K562 (cell line): ENCODE data around the gene BMP15. TPM values are rescaled to one million over a fixed set of nuclear protein-coding genes. Genes with fewer than 3 reads are reported as not detected.

Source experiments
- ATAC-seq: fragments of 200-7000 bp; cut with Tn5 transposase; 3 replicates; pipeline ENCODE4 v1.9.1; 2020; ENCODE audit warnings: moderate library complexity
- BruUV-seq: library from RNA; stranded (reverse); fragments of 400-500 nt; replicated peaks from 2 replicates; lab custom pipeline; 2021; lab: Mats Ljungman, UMichigan
- CTCF ChIA-PET: fragments of 300-600 bp; formaldehyde crosslinking; extraction: SDS; loops from one replicate; lab custom pipeline; 2021; ENCODE audit warnings: low intra/inter-chr PET ratio; lab: Yijun Ruan, JAX
- POLR2A ChIA-PET: fragments of 300-600, 350-650 bp; sonication (Branson Sonifier 250); formaldehyde crosslinking; extraction: SDS; loops from one replicate; lab custom pipeline; 2021; ENCODE audit warnings: antibody characterized with exemption, inconsistent platforms; lab: Yijun Ruan, JAX
- DNase-seq, 4 experiments: peaks; one replicate each; pipeline versions ENCODE4 v3.0.0 to v3.0.0-alpha.2; 2011 to 2018; ENCODE audit warnings: low spot score in 3 of 4, mixed read lengths in 3 of 4; ENCODE audit errors: extremely low read depth in 1 of 4
- FAIRE-seq: peaks from 2 replicates; lab custom pipeline; 2011; peaks lifted over from hg19 to GRCh38; lab: Jason Lieb, UNC
- H2AFZ ChIP-seq: 2 replicates; pipeline ENCODE4 v1.6.0; 2011; ENCODE audit warnings: low read depth, low read length, control low read depth, inconsistent platforms
- H3K27ac ChIP-seq: fragments of 200-600 bp; 3 replicates; pipeline ENCODE4 v1.8.0; 2011; ENCODE audit warnings: low read depth, mild to moderate bottlenecking, control low read depth, inconsistent platforms, low read length, moderate library complexity, mixed read lengths; ENCODE audit errors: extremely low read depth
- H3K27me3 ChIP-seq, 2 experiments: fragments of 300-600 bp in 1 of 2; 2 replicates in 1 of 2; 3 replicates in 1 of 2; pipeline versions ENCODE4 v1.6.0 to v1.8.0; 2011; ENCODE audit warnings: inconsistent platforms in 2 of 2, low read length in 2 of 2, mild to moderate bottlenecking in 1 of 2, mixed read lengths in 1 of 2, moderate library complexity in 1 of 2; ENCODE audit not compliant: control insufficient read depth in 2 of 2, insufficient read depth in 2 of 2
- H3K36me3 ChIP-seq: fragments of 300-600 bp; 3 replicates; pipeline ENCODE4 v1.8.0; 2011; ENCODE audit warnings: mild to moderate bottlenecking, low read length, inconsistent platforms; ENCODE audit not compliant: control insufficient read depth, insufficient read depth
- H3K4me1 ChIP-seq, 2 experiments: fragments of 200-600 bp in 1 of 2; replicated peaks in 1 of 2; 2 replicates in 1 of 2; 3 replicates in 1 of 2; pipeline versions ENCODE4 v1.5.1 to v1.8.0; 2011; ENCODE audit warnings: inconsistent platforms in 2 of 2, low read length in 2 of 2, mild to moderate bottlenecking in 1 of 2, mixed read lengths in 1 of 2, moderate library complexity in 1 of 2; ENCODE audit not compliant: control insufficient read depth in 2 of 2, insufficient read depth in 2 of 2
- H3K4me2 ChIP-seq: 2 replicates; pipeline ENCODE4 v1.6.1; 2011; ENCODE audit warnings: low read length, control low read depth, inconsistent platforms, mixed read lengths; ENCODE audit not compliant: insufficient read depth
- H3K4me3 ChIP-seq: fragments of 200-600 bp; sonication (generic), shearing (Covaris generic); 2 replicates; pipeline ENCODE4 v1.5.1; 2016; ENCODE audit warnings: control low read depth, inconsistent platforms
- H3K79me2 ChIP-seq: fragments of 200-600 bp; 3 replicates; pipeline ENCODE4 v1.8.0; 2011; ENCODE audit warnings: low read length, inconsistent platforms; ENCODE audit not compliant: control insufficient read depth, insufficient read depth
- H3K9ac ChIP-seq, 2 experiments: 2 replicates each; pipeline versions ENCODE4 v1.6.0 to v1.6.1; 2011; ENCODE audit warnings: low read depth in 2 of 2, low read length in 2 of 2, control low read depth in 1 of 2, inconsistent platforms in 1 of 2, mild to moderate bottlenecking in 1 of 2, mixed read lengths in 1 of 2; ENCODE audit not compliant: insufficient read depth in 1 of 2
- H3K9me1 ChIP-seq: one replicate; pipeline ENCODE4 v1.6.0; 2011; ENCODE audit warnings: inconsistent platforms, mild to moderate bottlenecking, low read length, moderate library complexity; ENCODE audit not compliant: control insufficient read depth, insufficient read depth
- H3K9me3 ChIP-seq: replicated peaks from 2 replicates; pipeline ENCODE4 v1.5.1; 2011; ENCODE audit warnings: low read depth, low read length, inconsistent platforms; ENCODE audit not compliant: control insufficient read depth, insufficient read depth
- H4K20me1 ChIP-seq: replicated peaks from 2 replicates; pipeline ENCODE4 v1.6.1; 2011; ENCODE audit warnings: low read length, inconsistent platforms, mixed read lengths; ENCODE audit not compliant: control insufficient read depth, insufficient read depth
- HNRNPH1 ChIP-seq: fragments of 200-400 bp; formaldehyde crosslinking; optimal IDR thresholded peaks from 2 replicates; pipeline ENCODE3; 2017; ENCODE audit warnings: low read depth, mild to moderate bottlenecking, low read length, moderate library complexity
- PYGO2 ChIP-seq: fragments of 450-650 bp; IDR thresholded peaks from 2 replicates; pipeline ENCODE4 v1.6.1; 2016; ENCODE audit warnings: mild to moderate bottlenecking, missing genetic modification characterization, moderate library complexity, missing compliant biosample characterization
- SIN3B ChIP-seq: fragments of 450-650 bp; IDR thresholded peaks from 2 replicates; pipeline ENCODE4 v1.6.1; 2017; ENCODE audit warnings: low read depth, mild to moderate bottlenecking, moderate library complexity
- SOX6 ChIP-seq: fragments of 450-650 bp; IDR thresholded peaks from 2 replicates; pipeline ENCODE4 v1.6.1; 2014; ENCODE audit warnings: mild to moderate bottlenecking
- ZFPM2 ChIP-seq: fragments of 250-450 bp; sonication (Bioruptor Pico); IDR thresholded peaks from 2 replicates; pipeline ENCODE4 v1.5.1; 2022; ENCODE audit warnings: mild to moderate bottlenecking
- ZNF384 ChIP-seq: IDR thresholded peaks from 2 replicates; pipeline ENCODE4 v1.6.1; 2012; ENCODE audit warnings: low read depth, low read length, improper control_type of control experiment
- ZNF717 ChIP-seq: fragments of 250-450 bp; sonication (Bioruptor Pico); IDR thresholded peaks from 2 replicates; pipeline ENCODE4 v1.5.0; 2021
- WGBS: fragments of 100-300 bp; shearing (Covaris generic); methylation state at CpG from one replicate; pipeline ENCODE4 v1.1.6; 2016; ENCODE audit warnings: low coverage, mixed read lengths; ENCODE audit not compliant: insufficient coverage; ENCODE audit errors: missing lambda C conversion rate; 5-methylcytosine and 5-hydroxymethylcytosine counted together
- in situ Hi-C: fragments of 300-500 bp; cut with MboI; formaldehyde crosslinking; loops from 4 replicates; pipeline ENCODE4 v1.15.0; 2018; ENCODE audit warnings: inconsistent platforms, mixed read lengths
- intact Hi-C: fragments of 100-400 bp; cut with micrococcal nuclease; formaldehyde crosslinking; loops from 2 replicates; pipeline ENCODE4 v1.14.2; 2022
- polyA plus RNA-seq, 8 experiments: library from polyadenylated mRNA; depleted of rRNA in 4 of 8; stranded (reverse) in 5 of 8; unstranded in 3 of 8; fragments of >200 nt; fragmentation: Nextera tagmentation in 2 of 8; fragmentation: Illumina TruSeq in 1 of 8; extraction: Ambion mirVana in 2 of 8; extraction: Trizol in 1 of 8; gene quantifications; 2 replicates each; pipeline versions ENCODE4 v1.2.1 to v1.2.3, GENCODE V29; 2011 to 2014; ENCODE audit warnings: inconsistent platforms in 1 of 8, missing spikeins in 1 of 8
- total RNA-seq, 7 experiments: library from RNA; depleted of rRNA in 6 of 7; stranded (reverse); fragments of >200 nt in 6 of 7; fragmentation: Illumina TruSeq in 2 of 7; extraction: Trizol in 2 of 7; gene quantifications; 2 replicates each; pipeline versions ENCODE4 v1.2.1 to v1.2.3, GENCODE V29; 2011 to 2021; ENCODE audit warnings: low replicate concordance in 1 of 7
- TF ChIP-seq, protein P1 (sequence below): fragments of 150-350 bp; conservative IDR thresholded peaks from 2 replicates; pipeline ENCODE4 v1.6.1; 2014; ENCODE audit warnings: low read length
- TF ChIP-seq, protein P2 (sequence below): fragments of 200-400 bp; formaldehyde crosslinking; IDR thresholded peaks from 2 replicates; pipeline ENCODE4 v1.6.1; 2017; ENCODE audit warnings: mild to moderate bottlenecking, low read depth, low read length, moderate library complexity
- TF ChIP-seq, protein P3 (sequence below): fragments of 450-650 bp; formaldehyde crosslinking; IDR thresholded peaks from 2 replicates; pipeline ENCODE4 v1.4.0; 2022; ENCODE audit warnings: missing genetic modification characterization

The BMP15 gene
- total and polyA plus RNA-seq, 9 of the 15 experiments (the other 6 are each of a cell fraction or from before 2014, with no cell fraction given) = not detected

DNA sequence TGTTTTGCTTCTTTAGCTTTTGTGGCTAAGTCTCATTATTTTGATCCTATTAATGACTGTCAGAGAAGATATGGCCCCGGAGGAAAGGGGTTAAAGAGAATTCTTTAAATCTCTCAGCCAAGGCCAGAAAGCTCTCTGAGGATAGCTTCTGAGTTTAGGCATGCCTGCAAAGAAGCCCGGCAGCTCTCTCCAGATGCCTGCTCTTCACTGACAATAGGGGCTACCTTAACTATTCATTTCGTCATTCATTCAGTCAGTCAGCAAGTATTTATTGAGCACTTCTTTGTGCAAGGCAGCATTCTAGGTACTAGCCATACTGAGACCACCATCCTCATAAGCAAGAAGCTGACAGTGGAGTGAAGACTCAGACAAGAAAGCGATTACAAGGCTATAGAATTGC, 34.0 kb upstream of the BMP15 start:
- Histone ChIP-seq H3K4me1 (no peaks in the 10 kb centered on the region), H2AFZ (no peak overlapping the region), H4K20me1 (no peaks in the 10 kb centered on the region), H3K9me1 (no peaks in the 10 kb centered on the region)
- no TSS peak for BruUV-seq
- POLR2A ChIA-PET = no interaction called here
- 2% methylated on average over 4 of the region's 4 CpGs for WGBS
- TF ChIP-seq, protein P1, sequence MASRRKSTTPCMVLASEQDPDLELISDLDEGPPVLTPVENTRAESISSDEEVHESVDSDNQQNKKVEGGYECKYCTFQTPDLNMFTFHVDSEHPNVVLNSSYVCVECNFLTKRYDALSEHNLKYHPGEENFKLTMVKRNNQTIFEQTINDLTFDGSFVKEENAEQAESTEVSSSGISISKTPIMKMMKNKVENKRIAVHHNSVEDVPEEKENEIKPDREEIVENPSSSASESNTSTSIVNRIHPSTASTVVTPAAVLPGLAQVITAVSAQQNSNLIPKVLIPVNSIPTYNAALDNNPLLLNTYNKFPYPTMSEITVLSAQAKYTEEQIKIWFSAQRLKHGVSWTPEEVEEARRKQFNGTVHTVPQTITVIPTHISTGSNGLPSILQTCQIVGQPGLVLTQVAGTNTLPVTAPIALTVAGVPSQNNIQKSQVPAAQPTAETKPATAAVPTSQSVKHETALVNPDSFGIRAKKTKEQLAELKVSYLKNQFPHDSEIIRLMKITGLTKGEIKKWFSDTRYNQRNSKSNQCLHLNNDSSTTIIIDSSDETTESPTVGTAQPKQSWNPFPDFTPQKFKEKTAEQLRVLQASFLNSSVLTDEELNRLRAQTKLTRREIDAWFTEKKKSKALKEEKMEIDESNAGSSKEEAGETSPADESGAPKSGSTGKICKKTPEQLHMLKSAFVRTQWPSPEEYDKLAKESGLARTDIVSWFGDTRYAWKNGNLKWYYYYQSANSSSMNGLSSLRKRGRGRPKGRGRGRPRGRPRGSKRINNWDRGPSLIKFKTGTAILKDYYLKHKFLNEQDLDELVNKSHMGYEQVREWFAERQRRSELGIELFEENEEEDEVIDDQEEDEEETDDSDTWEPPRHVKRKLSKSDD = no peak
- TF ChIP-seq, all 486 proteins: peak for 0
- no peak for ATAC-seq
- H3K79me2 ChIP-seq = no peaks in the 10 kb centered on the region
- no peak overlapping the region for H3K9ac ChIP-seq
- in situ Hi-C loops = no loop called here
- no peak for DNase-seq
- intact Hi-C loops = no loop called here
- no peak overlapping the region for H3K4me3 ChIP-seq
- H3K27ac ChIP-seq = no peak overlapping the region
- CTCF ChIA-PET = no interaction called here
- H3K4me2 ChIP-seq = no peak overlapping the region
- no peaks in the 10 kb centered on the region for H3K9me3 ChIP-seq
- no peaks in the 10 kb centered on the region for H3K27me3 ChIP-seq
- H3K36me3 ChIP-seq = no peaks in the 10 kb centered on the region
- no peak for FAIRE-seq

DNA sequence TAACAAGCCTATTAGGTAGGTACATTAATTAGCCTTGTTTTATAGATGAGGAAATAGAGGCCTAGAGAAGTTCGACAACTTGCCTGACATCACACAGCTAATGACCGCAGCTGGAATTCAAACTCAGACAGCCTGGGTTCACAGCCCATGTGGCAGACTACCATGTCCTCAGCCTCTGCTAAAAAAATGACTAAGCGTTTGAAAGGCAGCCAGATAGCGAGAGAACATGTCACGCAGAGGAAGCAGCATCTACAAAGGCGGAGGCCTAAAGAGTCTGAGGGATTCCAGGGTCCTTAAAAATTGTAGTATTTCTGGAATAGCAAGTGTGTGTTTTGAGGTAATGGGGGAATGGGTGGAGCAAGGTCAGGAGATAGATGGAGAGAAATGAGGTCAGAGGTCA, 33.2 kb upstream of the BMP15 start:
- BruUV-seq = no TSS peak
- Histone ChIP-seq H3K79me2 (no peaks in the 10 kb centered on the region), H3K36me3 (no peaks in the 10 kb centered on the region), H4K20me1 (no peaks in the 10 kb centered on the region), H3K9ac (no peak overlapping the region), H3K27me3 (no peaks in the 10 kb centered on the region), H3K4me3 (no peak overlapping the region), H3K9me1 (no peaks in the 10 kb centered on the region), H3K4me1 (no peaks in the 10 kb centered on the region), H3K9me3 (no peaks in the 10 kb centered on the region), H3K4me2 (no peak overlapping the region), H3K27ac (no peak overlapping the region), H2AFZ (no peak overlapping the region)
- in situ Hi-C loops = no loop called here
- ChIA-PET CTCF (no interaction called here), POLR2A (no interaction called here)
- no peak for ATAC-seq
- FAIRE-seq = no peak
- WGBS = 0% methylated on average over 6 of the region's 6 CpGs
- intact Hi-C loops = no loop called here
- DNase-seq = no peak
- TF ChIP-seq, protein P2, sequence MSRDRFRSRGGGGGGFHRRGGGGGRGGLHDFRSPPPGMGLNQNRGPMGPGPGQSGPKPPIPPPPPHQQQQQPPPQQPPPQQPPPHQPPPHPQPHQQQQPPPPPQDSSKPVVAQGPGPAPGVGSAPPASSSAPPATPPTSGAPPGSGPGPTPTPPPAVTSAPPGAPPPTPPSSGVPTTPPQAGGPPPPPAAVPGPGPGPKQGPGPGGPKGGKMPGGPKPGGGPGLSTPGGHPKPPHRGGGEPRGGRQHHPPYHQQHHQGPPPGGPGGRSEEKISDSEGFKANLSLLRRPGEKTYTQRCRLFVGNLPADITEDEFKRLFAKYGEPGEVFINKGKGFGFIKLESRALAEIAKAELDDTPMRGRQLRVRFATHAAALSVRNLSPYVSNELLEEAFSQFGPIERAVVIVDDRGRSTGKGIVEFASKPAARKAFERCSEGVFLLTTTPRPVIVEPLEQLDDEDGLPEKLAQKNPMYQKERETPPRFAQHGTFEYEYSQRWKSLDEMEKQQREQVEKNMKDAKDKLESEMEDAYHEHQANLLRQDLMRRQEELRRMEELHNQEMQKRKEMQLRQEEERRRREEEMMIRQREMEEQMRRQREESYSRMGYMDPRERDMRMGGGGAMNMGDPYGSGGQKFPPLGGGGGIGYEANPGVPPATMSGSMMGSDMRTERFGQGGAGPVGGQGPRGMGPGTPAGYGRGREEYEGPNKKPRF = no peak
- TF ChIP-seq ZNF384 (no peak), ZFPM2 (no peak), PYGO2 (tag) (no peak), SOX6 (no peak), HNRNPH1 (no peak), SIN3B (no peak), ZNF717 (CRISPR knock-in tag) (no peak)
- TF ChIP-seq, protein P3, sequence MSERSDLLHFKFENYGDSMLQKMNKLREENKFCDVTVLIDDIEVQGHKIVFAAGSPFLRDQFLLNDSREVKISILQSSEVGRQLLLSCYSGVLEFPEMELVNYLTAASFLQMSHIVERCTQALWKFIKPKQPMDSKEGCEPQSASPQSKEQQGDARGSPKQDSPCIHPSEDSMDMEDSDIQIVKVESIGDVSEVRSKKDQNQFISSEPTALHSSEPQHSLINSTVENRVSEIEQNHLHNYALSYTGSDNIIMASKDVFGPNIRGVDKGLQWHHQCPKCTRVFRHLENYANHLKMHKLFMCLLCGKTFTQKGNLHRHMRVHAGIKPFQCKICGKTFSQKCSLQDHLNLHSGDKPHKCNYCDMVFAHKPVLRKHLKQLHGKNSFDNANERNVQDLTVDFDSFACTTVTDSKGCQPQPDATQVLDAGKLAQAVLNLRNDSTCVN (CRISPR knock-in tag) = no peak
